HG02943 (cell line): ENCODE results near the gene EFCAB11.

Experiments
- ATAC-seq: cut with Tn5 transposase; IDR thresholded peaks from one replicate; pipeline ENCODE4 v1.9.1; 2021; ENCODE audit warnings: mild to moderate bottlenecking, low read depth, moderate library complexity; ENCODE audit not compliant: unreplicated experiment

Gene EFCAB11

DNA sequence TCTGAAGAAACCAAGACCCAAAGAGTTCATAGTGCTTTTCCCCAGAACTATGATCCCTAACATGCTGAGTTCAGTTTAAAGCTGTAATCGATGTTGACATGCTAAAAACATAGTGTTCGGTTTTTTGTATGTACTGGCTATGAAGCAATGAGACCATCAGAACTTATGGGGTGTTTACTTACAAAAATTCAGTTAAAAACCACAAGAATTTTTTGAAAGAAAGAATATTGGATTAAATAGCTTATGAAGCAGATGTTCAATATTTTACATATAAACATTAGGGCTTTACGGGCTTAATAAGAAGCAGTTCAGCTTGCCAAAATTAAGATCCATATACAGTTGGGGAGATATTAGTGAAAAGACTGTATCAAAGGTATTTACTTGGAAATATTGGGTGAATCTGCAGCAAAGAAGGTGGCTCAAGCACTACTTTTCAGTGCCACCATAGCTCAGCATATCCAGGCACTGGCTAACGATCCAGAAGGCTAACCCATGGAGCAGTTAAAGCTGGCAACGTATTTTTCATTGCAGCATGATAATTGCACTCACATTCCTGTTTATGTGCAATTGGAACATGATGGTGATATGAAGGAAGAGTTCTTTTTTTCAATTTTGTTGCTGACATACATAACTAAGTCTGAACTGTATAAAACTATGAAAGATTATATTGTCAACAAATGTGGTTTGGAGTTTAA lies 125.9 kb downstream of the EFCAB11 start:
- ATAC-seq: no peak

GRCh38 chr14:89827265-89827664 lies 127.3 kb downstream of the EFCAB11 start:
- no peak for ATAC-seq

DNA sequence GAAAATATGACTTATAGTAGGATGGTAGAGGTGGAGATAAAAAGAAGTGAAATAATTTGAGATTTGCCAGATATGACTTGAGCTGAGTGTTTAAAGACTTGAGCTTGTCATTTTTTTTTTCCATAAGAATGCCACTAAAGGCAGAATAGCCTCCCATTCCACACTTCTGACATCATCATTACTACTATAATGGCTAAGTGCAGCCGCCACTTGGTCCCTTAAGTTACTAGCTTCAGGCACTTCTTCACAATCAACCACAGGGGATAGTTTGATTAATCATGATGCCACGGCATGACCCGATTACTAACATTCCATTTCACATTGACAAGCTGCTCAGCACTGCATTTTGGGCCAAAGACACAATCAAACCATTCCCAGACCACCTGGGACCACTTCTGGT lies 127.9 kb downstream of the EFCAB11 start:
- no peak for ATAC-seq

DNA sequence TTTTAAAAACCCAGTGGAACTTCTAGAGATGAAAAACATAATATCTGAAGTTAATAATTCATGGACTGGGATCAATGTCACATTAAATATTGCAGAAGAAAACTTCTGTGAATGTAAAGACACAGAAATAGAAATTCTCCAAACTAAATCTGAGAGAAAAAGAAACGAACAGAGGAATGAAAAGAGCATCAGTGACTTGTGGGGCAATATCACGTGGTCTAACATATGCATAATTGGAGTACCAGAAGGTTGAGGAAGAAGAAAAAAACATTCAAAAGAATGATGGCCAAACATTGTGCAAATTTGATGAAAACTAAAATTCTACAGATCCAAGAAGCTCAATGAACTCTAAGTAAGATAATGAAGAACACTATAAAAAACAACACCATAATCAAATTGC lies 130.8 kb downstream of the EFCAB11 start:
- ATAC-seq: no peak

DNA sequence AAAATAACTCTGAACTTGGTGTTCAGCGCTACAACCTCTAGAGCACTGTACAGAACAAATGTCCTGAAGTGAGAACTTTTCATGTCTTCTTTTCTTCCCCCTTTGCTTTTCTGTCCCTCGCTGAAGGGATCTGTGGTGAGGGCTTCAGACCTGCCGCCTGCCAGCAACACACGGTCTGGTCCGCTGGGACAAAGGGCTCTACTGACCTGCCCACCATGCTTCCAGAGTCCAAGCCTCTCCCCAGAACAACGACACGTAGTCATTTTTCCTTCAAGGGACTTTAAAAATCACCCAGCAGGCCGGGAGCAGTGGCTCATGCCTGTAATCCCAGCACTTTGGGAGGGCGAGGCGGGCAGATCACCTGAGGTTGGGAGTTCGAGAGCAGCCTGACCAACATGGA lies 140.4 kb downstream of the EFCAB11 start:
- ATAC-seq: no peak

- ATAC-seq: no peak
Measured at GRCh38 chr14:89813617-89814031, 140.9 kb downstream of the EFCAB11 start.

DNA sequence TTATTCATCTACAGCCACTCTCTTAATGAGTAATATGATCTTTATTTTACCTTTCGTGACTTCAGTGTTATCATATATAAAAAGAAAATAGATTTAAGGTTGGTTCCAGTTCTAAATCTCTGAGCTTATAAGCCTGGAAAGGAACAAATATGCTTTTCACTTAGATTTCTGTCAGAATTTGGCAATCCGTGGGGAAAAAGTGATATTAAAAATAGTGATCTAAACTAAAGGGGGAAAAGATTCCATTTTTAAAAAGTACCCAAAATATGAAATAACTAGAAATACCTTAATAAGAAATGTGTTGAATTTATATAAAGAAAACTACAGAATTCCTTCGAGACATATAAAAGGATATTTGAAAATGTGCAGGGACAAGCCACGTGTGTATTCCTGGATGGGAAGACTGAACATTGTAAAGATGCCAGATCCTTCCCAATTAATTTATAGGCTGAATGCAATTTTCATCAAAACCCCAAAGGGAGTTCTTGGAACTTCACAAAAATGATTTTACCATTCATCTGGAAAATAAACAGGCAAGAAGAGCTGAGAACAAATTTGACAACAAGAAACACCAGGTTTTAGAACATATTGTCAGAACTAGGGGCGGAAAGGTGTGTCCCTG lies 142.5 kb downstream of the EFCAB11 start:
- ATAC-seq: no peak

DNA sequence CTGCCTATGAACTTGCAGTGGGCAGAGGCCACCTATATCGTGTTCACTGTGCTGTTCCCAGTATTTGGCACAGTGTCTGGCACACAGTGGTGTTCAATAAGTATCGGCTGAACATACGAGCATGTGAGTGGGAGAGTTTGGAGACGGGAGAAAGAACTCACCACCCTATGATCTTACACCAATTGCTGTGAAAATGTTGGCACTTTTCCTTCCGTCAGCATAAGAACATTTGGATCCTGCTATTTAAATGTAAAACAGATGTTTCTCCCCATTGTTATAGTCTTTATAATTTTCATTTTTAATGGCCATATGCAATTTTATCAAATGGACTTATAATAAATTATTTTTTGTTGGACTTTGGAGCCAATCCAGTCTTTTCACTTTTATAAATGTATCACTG lies 144.4 kb downstream of the EFCAB11 start:
- no peak for ATAC-seq

- ATAC-seq: no peak
Measured at GRCh38 chr14:89807892-89808291, 146.6 kb downstream of the EFCAB11 start.

GRCh38 chr14:89807151-89807550 lies 147.4 kb downstream of the EFCAB11 start:
- no peak for ATAC-seq

- no peak for ATAC-seq
Measured at GRCh38 chr14:89806451-89806850, 148.1 kb downstream of the EFCAB11 start.

- no peak for ATAC-seq
Measured at GRCh38 chr14:89805501-89805900, 149.0 kb downstream of the EFCAB11 start.

GRCh38 chr14:89803542-89803941 lies 151.0 kb downstream of the EFCAB11 start:
- no peak for ATAC-seq

DNA sequence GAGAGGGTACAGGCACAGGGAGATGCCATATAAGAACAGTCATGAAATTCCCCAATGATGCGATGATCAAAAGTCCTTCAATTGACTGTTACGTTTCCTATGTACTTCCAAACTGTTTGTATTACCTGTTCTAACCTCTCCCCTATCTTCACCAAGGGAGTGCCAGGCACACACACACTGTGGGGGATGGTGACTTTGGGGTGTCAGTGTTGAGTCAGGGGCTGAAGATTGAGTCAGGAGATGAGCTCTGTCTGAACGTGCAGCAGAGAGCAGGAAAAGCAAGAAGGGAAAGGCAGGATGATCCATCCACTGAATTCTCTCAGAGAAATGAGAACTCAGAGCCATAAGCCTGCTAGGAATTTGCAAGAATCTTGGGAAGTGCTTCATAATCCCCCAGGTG lies 153.4 kb downstream of the EFCAB11 start:
- ATAC-seq: no peak

DNA sequence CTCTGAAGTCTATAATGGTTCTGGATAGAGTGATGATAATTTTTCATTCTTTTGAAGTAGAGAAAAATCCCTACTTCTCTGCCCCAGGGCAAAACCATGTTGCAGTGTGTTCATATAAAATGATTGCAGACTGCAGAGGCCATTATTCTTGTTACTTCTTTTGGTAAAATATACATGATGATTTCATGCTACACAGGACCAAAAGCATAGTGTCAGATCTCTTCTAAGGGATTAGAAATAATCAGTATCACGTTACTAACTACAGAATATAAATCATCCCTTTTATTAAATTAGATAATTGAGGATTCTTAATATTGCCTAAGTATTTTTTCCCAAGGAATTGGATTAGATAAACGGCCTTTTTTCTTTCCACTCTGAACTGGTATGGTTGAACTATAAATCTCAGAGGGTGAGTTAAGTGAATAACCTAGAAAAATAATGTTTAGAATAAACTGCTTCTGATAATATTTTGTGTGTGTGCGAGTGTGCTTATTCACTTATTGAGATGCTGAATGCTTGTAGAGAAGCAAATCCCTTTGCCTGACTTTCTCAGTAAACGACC lies 156.2 kb downstream of the EFCAB11 start:
- no peak for ATAC-seq

GRCh38 chr14:89797148-89797547 lies 157.4 kb downstream of the EFCAB11 start:
- no peak for ATAC-seq

DNA sequence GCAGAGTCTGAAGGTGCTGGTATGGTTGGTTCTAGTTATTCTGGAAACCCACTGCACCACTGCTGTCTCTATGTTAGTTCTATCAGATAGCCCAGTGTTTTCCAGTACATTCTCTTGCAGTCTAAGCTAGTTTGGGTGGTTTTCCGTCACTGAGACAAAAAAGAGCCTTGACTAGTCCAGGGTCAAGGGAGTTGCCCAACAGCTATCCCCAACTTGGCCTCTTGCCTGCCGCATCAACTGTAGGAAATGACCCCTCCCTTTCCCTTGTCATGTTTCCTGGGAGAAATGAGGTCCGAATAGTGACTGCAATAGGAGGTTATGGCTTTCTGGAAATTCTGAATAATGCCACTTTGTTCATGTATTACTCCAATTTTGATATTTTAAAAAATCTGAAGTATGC lies 160.4 kb downstream of the EFCAB11 start:
- no peak for ATAC-seq

DNA sequence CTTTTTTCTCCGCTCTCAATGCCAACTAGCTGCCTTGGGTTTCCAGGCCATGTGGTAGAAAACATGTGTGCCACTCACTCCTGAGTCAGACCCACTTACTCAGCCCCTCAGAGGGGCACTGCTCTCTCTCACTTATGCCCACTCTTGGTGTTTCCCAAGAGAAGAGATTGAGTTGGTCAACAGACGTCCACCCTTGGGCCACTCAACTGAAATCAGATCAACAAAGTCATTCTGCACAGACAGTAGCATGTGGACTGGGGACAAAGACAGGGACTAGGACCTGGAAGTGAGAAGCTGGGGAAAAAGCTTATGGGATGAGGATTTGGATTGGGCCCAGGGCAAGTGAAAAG lies 161.2 kb downstream of the EFCAB11 start:
- ATAC-seq: no peak

GRCh38 chr14:89792489-89793366 lies 161.8 kb downstream of the EFCAB11 start:
- ATAC-seq: no peak

DNA sequence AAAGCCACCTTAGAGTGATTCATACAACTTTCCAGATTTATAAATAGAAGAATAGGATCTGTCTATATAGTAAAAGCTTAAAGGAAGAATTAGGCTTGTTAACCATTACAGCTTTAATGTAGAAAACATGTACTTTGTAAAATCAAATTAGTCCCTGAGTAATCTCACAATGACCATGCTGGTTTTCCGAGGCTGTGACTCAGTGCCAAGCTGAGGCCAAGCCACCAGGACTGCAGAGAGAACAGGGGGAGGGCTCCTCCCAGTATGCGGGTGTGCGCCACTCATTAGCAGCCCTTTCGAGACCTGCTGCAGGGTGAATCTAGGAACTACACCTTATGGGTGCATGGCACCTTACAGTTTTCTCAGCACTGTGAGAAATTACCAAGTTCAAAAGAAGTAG lies 167.0 kb downstream of the EFCAB11 start:
- ATAC-seq: no peak

- ATAC-seq: no peak
Measured at GRCh38 chr14:89781046-89781445, 173.5 kb downstream of the EFCAB11 start.
